Myocyte (in vitro differentiated cells): ENCODE measurements around the gene BRD2. TPM values are rescaled to one million over a fixed set of nuclear protein-coding genes. Genes with fewer than 3 reads are reported as not detected.

Experiments used
- DNase-seq: peaks from one replicate; pipeline ENCODE4 v3.0.0-alpha.2; 2012; ENCODE audit warnings: low read depth
- total RNA-seq: library from RNA; depleted of rRNA; stranded (reverse); fragments of >200 nt; gene quantifications from 2 replicates; pipeline ENCODE4 v1.2.3, GENCODE V29; 2014

Gene BRD2
- total RNA-seq, 1 donor from 2014 or later: 108 TPM

DNA sequence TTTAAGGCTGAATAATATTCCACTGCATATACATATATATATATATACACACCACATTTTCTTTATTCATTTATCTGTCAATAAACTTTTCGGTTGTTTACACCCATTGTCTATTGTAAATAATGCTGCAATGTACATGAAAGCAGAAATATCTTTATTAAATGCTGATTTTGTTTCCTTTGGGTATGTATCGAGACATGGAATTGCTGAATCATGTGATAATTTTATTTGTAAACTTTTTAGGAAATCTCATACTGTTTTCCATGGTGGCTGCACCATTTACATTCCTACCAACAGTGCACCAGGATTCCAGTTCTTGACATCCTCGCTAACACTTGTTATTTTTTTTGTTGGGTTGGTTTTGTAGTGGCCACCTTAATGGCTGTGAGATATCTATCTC, 55.1 kb downstream of the BRD2 start:
- no peak for DNase-seq

DNA sequence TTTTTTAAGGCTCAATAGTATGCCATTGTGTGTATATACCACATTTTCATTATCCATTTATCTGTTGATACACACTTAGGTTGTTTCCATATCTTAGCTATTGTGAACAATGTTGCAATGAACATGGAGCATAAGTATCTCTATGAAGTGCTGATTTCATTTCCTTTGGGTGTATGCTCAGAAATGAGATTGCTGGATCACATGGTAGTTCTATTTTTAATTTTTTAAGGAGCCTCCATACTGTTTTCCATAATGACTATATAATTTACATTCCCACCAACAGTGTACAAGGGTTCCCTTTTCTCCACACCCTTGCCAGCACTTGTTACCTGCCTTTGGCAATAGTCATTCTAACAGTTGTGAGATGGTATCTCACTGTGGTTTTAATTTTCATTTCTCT, 56.1 kb downstream of the BRD2 start:
- no peak for DNase-seq

DNA sequence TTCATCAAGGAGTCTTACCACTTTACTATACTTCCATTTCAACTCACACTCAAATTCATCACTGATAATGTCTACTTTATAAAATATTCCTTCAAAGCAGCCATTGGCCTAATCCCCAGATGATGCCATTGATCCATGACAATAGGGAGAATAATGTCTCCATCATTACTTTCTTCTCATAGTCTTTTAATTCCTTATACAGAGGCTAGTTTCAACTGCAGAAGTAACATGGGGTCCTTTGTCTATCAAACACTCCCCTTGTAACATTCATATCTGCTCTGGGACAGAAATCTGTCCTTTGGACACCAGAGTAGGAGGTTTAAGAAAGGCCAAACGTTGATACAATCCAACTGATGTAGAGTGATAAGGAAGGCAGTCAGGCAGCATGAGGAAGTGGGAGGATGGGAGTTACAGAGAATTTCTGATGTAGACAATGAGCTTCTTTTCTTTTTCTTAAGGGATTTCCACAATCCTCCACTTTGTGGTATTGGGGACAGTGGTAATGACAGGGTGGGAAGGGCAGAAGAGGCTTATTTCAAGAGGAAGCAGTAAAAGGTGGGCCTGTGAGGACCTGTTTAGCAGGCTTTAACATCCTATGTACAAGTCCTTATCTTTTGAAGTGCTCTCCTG, 59.9 kb downstream of the BRD2 start:
- no peak for DNase-seq

DNA sequence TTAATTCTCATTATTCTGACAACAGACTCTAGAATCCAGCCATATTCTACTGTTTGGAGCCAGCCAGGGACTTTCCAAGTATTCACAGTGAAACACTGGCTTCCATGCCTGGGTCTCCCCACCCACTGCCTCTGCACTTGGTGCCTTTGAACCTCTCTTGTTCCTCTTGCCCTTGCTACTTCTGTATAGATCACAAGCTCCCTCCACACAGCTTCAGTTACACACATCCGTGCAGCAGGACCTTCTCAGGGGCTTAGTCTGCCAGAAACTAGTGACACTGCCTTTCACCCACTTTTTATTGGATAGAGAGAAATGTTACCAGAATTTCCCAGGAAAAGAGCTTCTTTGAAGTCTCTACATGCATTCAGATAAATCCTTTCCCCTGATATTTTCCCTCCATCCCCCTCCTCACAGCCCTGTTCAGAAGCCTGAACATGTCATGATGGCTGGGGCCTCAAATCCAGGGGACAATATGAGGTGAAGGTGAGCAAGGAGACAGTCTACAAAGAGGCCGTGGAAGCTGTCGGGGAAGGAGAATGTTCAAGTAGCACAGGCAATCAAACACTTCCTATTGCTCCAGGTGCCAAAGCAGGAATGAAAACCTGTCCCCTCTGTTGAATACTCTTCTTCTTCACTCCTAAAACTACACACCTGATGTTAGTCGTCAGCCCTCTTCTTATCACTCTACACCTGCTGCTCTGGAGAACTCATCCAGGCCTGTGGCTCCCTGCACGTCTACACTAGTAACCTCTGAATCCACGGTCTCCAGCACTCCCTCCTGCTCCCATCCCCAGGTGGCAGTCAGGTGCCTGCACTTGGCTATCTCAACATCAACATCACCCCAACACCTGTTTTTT, 61.2 kb downstream of the BRD2 start:
- DNase-seq: peak; percentile 16

DNA sequence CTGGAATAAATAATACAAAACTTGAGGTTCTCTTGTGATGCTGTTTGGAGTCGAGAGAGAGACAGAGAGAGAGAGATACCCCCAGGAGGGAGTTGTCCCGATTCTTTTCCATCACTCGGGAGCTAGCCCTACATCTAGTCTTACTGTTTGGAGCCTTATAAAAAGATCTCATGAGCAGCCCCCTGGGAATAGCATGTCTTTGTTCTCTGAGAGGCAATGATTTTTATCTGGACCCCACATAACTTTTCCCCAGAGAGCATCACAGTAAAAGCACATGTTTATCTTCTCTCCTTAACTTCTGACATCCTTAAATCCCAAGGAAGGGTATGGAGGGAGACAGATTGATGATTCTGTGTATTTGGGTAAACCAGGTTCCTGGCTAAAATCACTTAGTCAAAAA, 61.9 kb downstream of the BRD2 start:
- no peak for DNase-seq

Other genes with a start within 250 kb of the BRD2 start
- gene HLA-DQA2, start 227.2 kb upstream of the BRD2 start, total RNA-seq: not detected in 2 replicates
- not detected in 2 replicates for gene HLA-DQB2, start 205.1 kb upstream of the BRD2 start, total RNA-seq
- gene HLA-DOB, start 151.6 kb upstream of the BRD2 start, total RNA-seq: not detected in 2 replicates
- gene TAP2, start 129.9 kb upstream of the BRD2 start, total RNA-seq: 3.8 and 4.1 TPM in 2 replicates
- 30.7 and 36.0 TPM in 2 replicates for gene PSMB8, start 124.5 kb upstream of the BRD2 start, total RNA-seq
- gene TAP1, start 114.9 kb upstream of the BRD2 start, total RNA-seq: 49.7 and 54.7 TPM in 2 replicates
- gene PSMB9, start 114.4 kb upstream of the BRD2 start, total RNA-seq: 7.2 and 8.2 TPM in 2 replicates
- not detected in 2 replicates for gene HLA-DMB, start 27.6 kb upstream of the BRD2 start, total RNA-seq
- 2.1 and 4.3 TPM in 2 replicates for gene HLA-DMA, start 15.5 kb upstream of the BRD2 start, total RNA-seq
- not detected in 2 replicates for gene HLA-DOA, start 41.0 kb downstream of the BRD2 start, total RNA-seq
- gene HLA-DPA1, start 105.1 kb downstream of the BRD2 start, total RNA-seq: 0.27 and 0.68 TPM in 2 replicates
- gene HLA-DPB1, start 107.4 kb downstream of the BRD2 start, total RNA-seq: 0.19 TPM in 1 of 2 replicates, not detected in the other
- gene COL11A2, start 223.9 kb downstream of the BRD2 start, total RNA-seq: 0.96 and 1.9 TPM in 2 replicates
- 29.3 and 36.9 TPM in 2 replicates for gene RXRB, start 232.1 kb downstream of the BRD2 start, total RNA-seq
- 95.9 and 162 TPM in 2 replicates for gene SLC39A7, start 232.3 kb downstream of the BRD2 start, total RNA-seq
- gene HSD17B8, start 236.1 kb downstream of the BRD2 start, total RNA-seq: 9.4 and 15.9 TPM in 2 replicates
- 21.6 and 21.8 TPM in 2 replicates for gene RING1, start 239.9 kb downstream of the BRD2 start, total RNA-seq